H9 (cell line): ENCODE results near the gene TTC3. TPM values are rescaled to one million over a fixed set of nuclear protein-coding genes. Genes with fewer than 3 reads are reported as not detected.
A peak's percentile ranks its signal among the peaks of the same experiment; 100 is the strongest.

ENCODE experiments used
- DNase-seq: peaks from one replicate; pipeline ENCODE4 v3.0.0-alpha.2; 2017
- H2AFZ ChIP-seq: one replicate; pipeline ENCODE4 v1.6.1; 2013; ENCODE audit warnings: mild to moderate bottlenecking, low read length, control low read depth, moderate library complexity
- H2AK5ac ChIP-seq: 2 replicates; pipeline ENCODE4 v1.6.1; 2013; ENCODE audit warnings: low read length, control low read depth, mixed read lengths; ENCODE audit not compliant: insufficient read length
- H2BK120ac ChIP-seq: one replicate; pipeline ENCODE4 v1.6.1; 2013; ENCODE audit warnings: low read depth, mild to moderate bottlenecking, low read length, control low read depth, inconsistent platforms; ENCODE audit not compliant: poor library complexity, severe bottlenecking
- H2BK12ac ChIP-seq: 2 replicates; pipeline ENCODE4 v1.6.1; 2013; ENCODE audit warnings: low read length, control low read depth, mixed read lengths, low read depth; ENCODE audit not compliant: insufficient read length
- H2BK15ac ChIP-seq: 2 replicates; pipeline ENCODE4 v1.6.1; 2013; ENCODE audit warnings: low read depth, low read length, control low read depth
- H2BK20ac ChIP-seq: one replicate; pipeline ENCODE4 v1.6.1; 2013; ENCODE audit warnings: low read depth, mild to moderate bottlenecking, low read length, control low read depth, inconsistent platforms; ENCODE audit not compliant: poor library complexity, severe bottlenecking
- H2BK5ac ChIP-seq: 2 replicates; pipeline ENCODE4 v1.6.1; 2013; ENCODE audit warnings: low read length, control low read depth, mixed read lengths; ENCODE audit not compliant: insufficient read length
- H3K14ac ChIP-seq: 2 replicates; pipeline ENCODE4 v1.6.1; 2013; ENCODE audit warnings: low read length, control low read depth; ENCODE audit not compliant: insufficient read depth
- H3K18ac ChIP-seq: 2 replicates; pipeline ENCODE4 v1.6.1; 2013; ENCODE audit warnings: low read depth, mild to moderate bottlenecking, mixed read lengths, low read length, control low read depth; ENCODE audit not compliant: insufficient read length
- H3K23ac ChIP-seq: 2 replicates; pipeline ENCODE4 v1.6.1; 2013; ENCODE audit warnings: low read length, control low read depth, mixed read lengths, low read depth; ENCODE audit not compliant: insufficient read length
- H3K23me2 ChIP-seq: 2 replicates; pipeline ENCODE4 v1.6.1; 2013; ENCODE audit warnings: low read depth, mild to moderate bottlenecking, mixed read lengths, low read length, control low read depth; ENCODE audit not compliant: insufficient read length, poor library complexity, severe bottlenecking
- H3K27ac ChIP-seq: 2 replicates; pipeline ENCODE4 v1.5.1; 2013; ENCODE audit warnings: low read length, control low read depth, mixed read lengths, low read depth; ENCODE audit not compliant: insufficient read length
- H3K27me3 ChIP-seq: 2 replicates; pipeline ENCODE4 v1.6.1; 2013; ENCODE audit warnings: low read length, control low read depth, inconsistent platforms; ENCODE audit not compliant: insufficient read depth
- H3K4ac ChIP-seq: 2 replicates; pipeline ENCODE4 v1.6.1; 2013; ENCODE audit warnings: low read depth, mild to moderate bottlenecking, control low read depth, inconsistent platforms, low read length, moderate library complexity
- H3K4me1 ChIP-seq: 2 replicates; pipeline ENCODE4 v1.6.1; 2013; ENCODE audit warnings: low read length, control low read depth, inconsistent platforms; ENCODE audit not compliant: insufficient read depth
- H3K4me2 ChIP-seq: 2 replicates; pipeline ENCODE4 v1.6.1; 2013; ENCODE audit warnings: low read length, control low read depth, mixed read lengths; ENCODE audit not compliant: insufficient read length, insufficient read depth
- H3K56ac ChIP-seq: 2 replicates; pipeline ENCODE4 v1.6.1; 2013; ENCODE audit warnings: low read depth, mild to moderate bottlenecking, mixed read lengths, low read length, control low read depth; ENCODE audit not compliant: insufficient read length
- H3K79me1 ChIP-seq: 2 replicates; pipeline ENCODE4 v1.6.1; 2013; ENCODE audit warnings: low read depth, mild to moderate bottlenecking, moderate library complexity, low read length, control low read depth, inconsistent platforms; ENCODE audit not compliant: insufficient read depth, poor library complexity, severe bottlenecking
- H3K79me2 ChIP-seq: 2 replicates; pipeline ENCODE4 v1.6.1; 2013; ENCODE audit warnings: low read length, control low read depth, inconsistent platforms; ENCODE audit not compliant: insufficient read depth
- H3K9ac ChIP-seq: 2 replicates; pipeline ENCODE4 v1.6.1; 2013; ENCODE audit warnings: low read length, control low read depth, mixed read lengths; ENCODE audit not compliant: insufficient read length; ENCODE audit errors: extremely low read depth
- H3K9me3 ChIP-seq: one replicate; pipeline ENCODE4 v1.6.1; 2013; ENCODE audit warnings: low read depth, low read length, inconsistent platforms; ENCODE audit not compliant: control insufficient read depth
- H3T11ph ChIP-seq: one replicate; pipeline ENCODE4 v1.6.1; 2013; ENCODE audit warnings: mild to moderate bottlenecking, low read length, control low read depth, inconsistent platforms
- H4K20me1 ChIP-seq: one replicate; pipeline ENCODE4 v1.6.1; 2013; ENCODE audit not compliant: control insufficient read depth, insufficient read length, insufficient read depth
- H4K5ac ChIP-seq: 2 replicates; pipeline ENCODE4 v1.6.1; 2013; ENCODE audit warnings: low read depth, mild to moderate bottlenecking, mixed read lengths, low read length, control low read depth; ENCODE audit not compliant: insufficient read length
- H4K8ac ChIP-seq: replicated peaks from 2 replicates; pipeline ENCODE4 v1.6.1; 2013; ENCODE audit warnings: low read length, control low read depth, mixed read lengths, low read depth; ENCODE audit not compliant: insufficient read length
- H4K91ac ChIP-seq: 2 replicates; pipeline ENCODE4 v1.6.1; 2013; ENCODE audit warnings: low read depth, mild to moderate bottlenecking, moderate library complexity, mixed read lengths, low read length, control low read depth; ENCODE audit not compliant: insufficient read length
- H3K27ac Mint-ChIP-seq, 3 experiments: 2 replicates in 2 of 3; 3 replicates in 1 of 3; pipeline ENCODE4 v1.8.0; 2020 to 2021; ENCODE audit warnings: mixed read lengths in 3 of 3, mild to moderate bottlenecking in 1 of 3, moderate library complexity in 1 of 3
- H3K27me3 Mint-ChIP-seq: 2 replicates; pipeline ENCODE4 v1.8.0; 2021; ENCODE audit warnings: low read depth, mild to moderate bottlenecking, moderate library complexity, mixed read lengths
- H3K36me3 Mint-ChIP-seq, 3 experiments: 2 replicates in 2 of 3; 3 replicates in 1 of 3; pipeline ENCODE4 v1.8.0; 2020 to 2021; ENCODE audit warnings: low read depth in 3 of 3, mixed read lengths in 3 of 3; ENCODE audit not compliant: insufficient read depth in 1 of 3
- H3K4me1 Mint-ChIP-seq, 2 experiments: 2 replicates each; pipeline ENCODE4 v1.8.0; 2020; ENCODE audit warnings: mixed read lengths in 2 of 2
- H3K4me3 Mint-ChIP-seq, 2 experiments: 2 replicates in 1 of 2; 3 replicates in 1 of 2; pipeline ENCODE4 v1.8.0; 2020 to 2021; ENCODE audit warnings: mild to moderate bottlenecking in 2 of 2, mixed read lengths in 2 of 2, moderate library complexity in 1 of 2
- H3K9me3 Mint-ChIP-seq, 2 experiments: 2 replicates in 1 of 2; 3 replicates in 1 of 2; pipeline ENCODE4 v1.8.0; 2020; ENCODE audit warnings: mild to moderate bottlenecking in 2 of 2, mixed read lengths in 2 of 2, moderate library complexity in 1 of 2
- WGBS: extraction: QIAGEN DNeasy Blood & Tissue Kit; methylation state at CpG from one replicate; pipeline ENCODE4 v1.1.7; 2013; ENCODE audit warnings: missing lambda C conversion rate, low lambda C conversion rate, mixed read lengths; ENCODE audit not compliant: insufficient read length; ENCODE audit errors: extremely low coverage; 5-methylcytosine and 5-hydroxymethylcytosine counted together
- total RNA-seq: library from RNA; stranded (reverse); gene quantifications from 2 replicates; pipeline ENCODE4 v1.2.1, GENCODE V29; 2021
- TF ChIP-seq, protein P1 (sequence below): fragments of 200-600 bp; sonication (generic); conservative IDR thresholded peaks from 3 replicates; pipeline ENCODE4 v1.8.0; 2021; ENCODE audit warnings: antibody characterized with exemption, mild to moderate bottlenecking

TTC3 gene
- total RNA-seq, 1 experiment from 2014 or later = 46.5 TPM

DNA sequence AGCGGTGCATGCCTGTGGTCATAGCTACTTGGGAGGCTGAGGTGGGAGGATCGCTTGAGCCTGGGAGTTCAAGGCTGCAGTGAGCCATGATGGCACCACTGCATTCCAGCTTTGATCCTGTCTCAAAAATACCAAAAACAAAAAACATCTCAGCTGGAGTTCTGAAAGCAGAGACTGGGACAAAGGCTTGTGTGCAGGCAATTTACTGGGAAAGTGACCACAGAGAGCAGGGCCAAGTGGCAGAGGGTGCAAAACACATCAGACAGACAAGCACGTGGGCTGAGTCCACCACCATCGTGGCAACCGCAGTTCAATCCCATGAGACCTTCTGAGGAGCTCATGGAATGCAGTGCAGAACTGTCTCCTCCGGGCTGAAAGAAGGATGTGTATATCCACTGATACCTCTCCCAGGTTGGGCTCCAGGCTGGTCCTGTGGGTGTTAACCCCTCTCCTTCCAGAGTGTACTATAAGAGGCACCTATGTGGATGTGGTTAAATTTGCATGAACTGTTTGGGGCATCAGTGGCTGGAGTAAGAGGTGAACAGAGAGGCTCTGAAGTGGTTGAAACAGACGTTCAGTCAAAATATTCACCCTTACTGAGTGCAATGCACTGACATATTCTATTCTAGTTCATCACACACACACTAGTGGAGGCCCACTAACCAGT lies 11.0 kb upstream of the TTC3 start:
- no peak overlapping the region for H2BK120ac ChIP-seq
- no peak overlapping the region for H2BK20ac ChIP-seq
- no peaks in the 10 kb centered on the region for H4K20me1 ChIP-seq
- no peak overlapping the region for H2AFZ ChIP-seq
- no CpG with 5 or more reads among the region's 7 CpGs for WGBS
- no peak overlapping the region for H4K8ac ChIP-seq
- 0 out of 2 replicates have a peak overlapping the region, but pooled peaks have one; percentile 29 for H3K14ac ChIP-seq
- H3K4me1 ChIP-seq = peaks cover 3% of the 10 kb centered on the region; the same call in 1 of the 2 replicates
- H3K23me2 ChIP-seq = no peaks in the 10 kb centered on the region
- no peak overlapping the region for H3K23ac ChIP-seq
- Mint-ChIP-seq H3K4me3 (no peak overlapping the region), H3K36me3 (peaks cover 0 to 14% (median 3%) of the 10 kb centered on the region in 3 experiments; a peak in 5 of 7 replicates), H3K27ac (no peak overlapping the region; a peak in 1 of 7 replicates), H3K9me3 (peaks cover 1 to 2% of the 10 kb centered on the region in 2 experiments; a peak in 2 of 5 replicates), H3K4me1 (peaks cover 32 to 43% of the 10 kb centered on the region in 2 experiments), H3K27me3 (peaks cover 5% of the 10 kb centered on the region; the same call in 1 of the 2 replicates)
- H4K91ac ChIP-seq = no peak overlapping the region
- H3K27ac ChIP-seq = no peak overlapping the region
- peak overlapping the region; percentile 10 for H2BK12ac ChIP-seq
- no peaks in the 10 kb centered on the region for H3K9me3 ChIP-seq
- H3K27me3 ChIP-seq = no peaks in the 10 kb centered on the region
- H3K79me2 ChIP-seq = no peaks in the 10 kb centered on the region
- H3K4me2 ChIP-seq = no peak overlapping the region
- DNase-seq = no peak
- TF ChIP-seq, protein P1, sequence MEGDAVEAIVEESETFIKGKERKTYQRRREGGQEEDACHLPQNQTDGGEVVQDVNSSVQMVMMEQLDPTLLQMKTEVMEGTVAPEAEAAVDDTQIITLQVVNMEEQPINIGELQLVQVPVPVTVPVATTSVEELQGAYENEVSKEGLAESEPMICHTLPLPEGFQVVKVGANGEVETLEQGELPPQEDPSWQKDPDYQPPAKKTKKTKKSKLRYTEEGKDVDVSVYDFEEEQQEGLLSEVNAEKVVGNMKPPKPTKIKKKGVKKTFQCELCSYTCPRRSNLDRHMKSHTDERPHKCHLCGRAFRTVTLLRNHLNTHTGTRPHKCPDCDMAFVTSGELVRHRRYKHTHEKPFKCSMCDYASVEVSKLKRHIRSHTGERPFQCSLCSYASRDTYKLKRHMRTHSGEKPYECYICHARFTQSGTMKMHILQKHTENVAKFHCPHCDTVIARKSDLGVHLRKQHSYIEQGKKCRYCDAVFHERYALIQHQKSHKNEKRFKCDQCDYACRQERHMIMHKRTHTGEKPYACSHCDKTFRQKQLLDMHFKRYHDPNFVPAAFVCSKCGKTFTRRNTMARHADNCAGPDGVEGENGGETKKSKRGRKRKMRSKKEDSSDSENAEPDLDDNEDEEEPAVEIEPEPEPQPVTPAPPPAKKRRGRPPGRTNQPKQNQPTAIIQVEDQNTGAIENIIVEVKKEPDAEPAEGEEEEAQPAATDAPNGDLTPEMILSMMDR = no peak
- H2BK15ac ChIP-seq = peak overlapping the region; percentile 37; the same call in 1 of the 2 replicates
- no peak overlapping the region for H4K5ac ChIP-seq
- peak overlapping the region; percentile 21 for H3K18ac ChIP-seq
- H2BK5ac ChIP-seq = no peak overlapping the region
- H3T11ph ChIP-seq = no peak overlapping the region
- no peak overlapping the region for H3K4ac ChIP-seq
- no peak overlapping the region for H2AK5ac ChIP-seq
- no peaks in the 10 kb centered on the region for H3K79me1 ChIP-seq
- H3K9ac ChIP-seq = no peak overlapping the region
- H3K56ac ChIP-seq = no peak overlapping the region
